HepG2 (cell line): ENCODE data around the gene NACC2. TPM values are rescaled to one million over a fixed set of nuclear protein-coding genes. Genes with fewer than 3 reads are reported as not detected.

Source experiments
- KMT2B ChIP-seq: IDR thresholded peaks from 2 replicates; pipeline ENCODE4 v1.6.1; 2016; ENCODE audit warnings: missing genetic modification reagents, missing compliant biosample characterization
- PCBP1 ChIP-seq: fragments of 200-400 bp; formaldehyde crosslinking; IDR thresholded peaks from 2 replicates; pipeline ENCODE4 v1.6.1; 2017; ENCODE audit warnings: mild to moderate bottlenecking, low read depth, low read length, borderline replicate concordance
- ZNF788 ChIP-seq: sonication (generic); formaldehyde crosslinking; IDR thresholded peaks from 2 replicates; pipeline ENCODE4 v1.5.0; 2020; ENCODE audit warnings: mild to moderate bottlenecking, missing genetic modification reagents, borderline replicate concordance
- polyA plus RNA-seq, 8 experiments: library from polyadenylated mRNA; depleted of rRNA in 3 of 8; stranded (reverse) in 7 of 8; unstranded in 1 of 8; fragments of >200 nt; fragmentation: Illumina TruSeq in 4 of 8; extraction: Trizol in 4 of 8; gene quantifications; 2 replicates each; pipeline versions ENCODE4 v1.2.1 to v1.2.3, GENCODE V29; 2011 to 2016; ENCODE audit warnings: low read depth in 4 of 8, missing spikeins in 1 of 8, mixed read lengths in 1 of 8; ENCODE audit not compliant: insufficient read depth in 1 of 8
- total RNA-seq, 5 experiments: library from RNA; depleted of rRNA; stranded (reverse); fragments of >200 nt; fragmentation: Illumina TruSeq; extraction: Trizol; gene quantifications; 2 replicates each; pipeline ENCODE4 v1.2.3, GENCODE V29; 2016; ENCODE audit warnings: low read depth in 1 of 5
- TF ChIP-seq, protein P1 (sequence below): sonication (generic); formaldehyde crosslinking; IDR thresholded peaks from 2 replicates; pipeline ENCODE4 v1.5.1; 2020; ENCODE audit warnings: mild to moderate bottlenecking, missing genetic modification reagents
- TF ChIP-seq, protein P2 (sequence below): sonication (generic); formaldehyde crosslinking; IDR thresholded peaks from one replicate; pipeline ENCODE4 v1.5.1; 2020; ENCODE audit warnings: mild to moderate bottlenecking, missing genetic modification reagents; ENCODE audit errors: not compliant biosample characterization

Gene NACC2
- total and polyA plus RNA-seq, 2 of the 13 experiments (the other 11 are each of a cell fraction or from before 2014, with no cell fraction given) = 5.9 to 12.3 TPM

DNA sequence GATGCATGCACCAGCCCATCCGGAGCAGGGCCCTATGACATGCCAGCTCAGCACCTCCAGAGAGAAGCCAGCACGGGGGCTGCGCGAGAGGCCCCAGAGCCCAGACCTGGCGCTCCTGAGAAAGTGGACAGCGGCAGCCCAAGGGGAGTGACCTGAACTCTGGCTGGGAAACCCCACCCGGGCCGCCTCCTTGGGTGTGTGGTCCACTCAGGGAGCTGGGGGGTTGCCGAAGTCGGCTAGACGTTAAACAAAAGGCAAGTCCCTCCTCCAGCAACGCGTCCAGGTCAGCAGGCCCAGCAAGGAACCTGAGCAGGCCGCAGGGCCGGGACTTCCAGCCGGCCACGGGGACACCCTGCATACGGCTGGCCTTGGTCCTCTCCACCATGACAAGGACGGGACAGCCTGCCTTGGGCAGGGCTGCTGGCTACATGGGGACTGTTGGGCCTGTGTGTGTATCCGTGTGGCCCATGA lies 35.7 kb downstream of the NACC2 start (continued):
- TF ChIP-seq, protein P1, sequence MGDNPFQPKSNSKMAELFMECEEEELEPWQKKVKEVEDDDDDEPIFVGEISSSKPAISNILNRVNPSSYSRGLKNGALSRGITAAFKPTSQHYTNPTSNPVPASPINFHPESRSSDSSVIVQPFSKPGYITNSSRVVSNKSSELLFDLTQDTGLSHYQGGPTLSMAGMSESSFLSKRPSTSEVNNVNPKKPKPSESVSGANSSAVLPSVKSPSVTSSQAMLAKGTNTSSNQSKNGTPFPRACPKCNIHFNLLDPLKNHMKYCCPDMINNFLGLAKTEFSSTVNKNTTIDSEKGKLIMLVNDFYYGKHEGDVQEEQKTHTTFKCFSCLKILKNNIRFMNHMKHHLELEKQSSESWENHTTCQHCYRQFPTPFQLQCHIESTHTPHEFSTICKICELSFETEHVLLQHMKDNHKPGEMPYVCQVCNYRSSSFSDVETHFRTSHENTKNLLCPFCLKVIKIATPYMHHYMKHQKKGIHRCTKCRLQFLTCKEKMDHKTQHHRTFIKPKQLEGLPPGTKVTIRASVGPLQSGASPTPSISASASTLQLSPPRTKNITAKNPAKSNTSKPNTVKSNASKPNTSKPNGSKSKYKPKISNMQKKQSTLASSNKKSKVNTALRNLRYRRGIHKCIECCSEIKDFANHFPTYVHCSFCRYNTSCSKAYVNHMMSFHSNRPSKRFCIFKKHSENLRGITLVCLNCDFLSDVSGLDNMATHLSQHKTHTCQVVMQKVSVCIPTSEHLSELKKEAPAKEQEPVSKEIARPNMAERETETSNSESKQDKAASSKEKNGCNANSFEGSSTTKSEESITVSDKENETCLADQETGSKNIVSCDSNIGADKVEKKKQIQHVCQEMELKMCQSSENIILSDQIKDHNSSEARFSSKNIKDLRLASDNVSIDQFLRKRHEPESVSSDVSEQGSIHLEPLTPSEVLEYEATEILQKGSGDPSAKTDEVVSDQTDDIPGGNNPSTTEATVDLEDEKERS (CRISPR knock-in tag) = no peak
- TF ChIP-seq KMT2B (CRISPR knock-in tag) (no peak), ZNF788 (CRISPR knock-in tag) (no peak), PCBP1 (no peak)
- TF ChIP-seq, protein P2, sequence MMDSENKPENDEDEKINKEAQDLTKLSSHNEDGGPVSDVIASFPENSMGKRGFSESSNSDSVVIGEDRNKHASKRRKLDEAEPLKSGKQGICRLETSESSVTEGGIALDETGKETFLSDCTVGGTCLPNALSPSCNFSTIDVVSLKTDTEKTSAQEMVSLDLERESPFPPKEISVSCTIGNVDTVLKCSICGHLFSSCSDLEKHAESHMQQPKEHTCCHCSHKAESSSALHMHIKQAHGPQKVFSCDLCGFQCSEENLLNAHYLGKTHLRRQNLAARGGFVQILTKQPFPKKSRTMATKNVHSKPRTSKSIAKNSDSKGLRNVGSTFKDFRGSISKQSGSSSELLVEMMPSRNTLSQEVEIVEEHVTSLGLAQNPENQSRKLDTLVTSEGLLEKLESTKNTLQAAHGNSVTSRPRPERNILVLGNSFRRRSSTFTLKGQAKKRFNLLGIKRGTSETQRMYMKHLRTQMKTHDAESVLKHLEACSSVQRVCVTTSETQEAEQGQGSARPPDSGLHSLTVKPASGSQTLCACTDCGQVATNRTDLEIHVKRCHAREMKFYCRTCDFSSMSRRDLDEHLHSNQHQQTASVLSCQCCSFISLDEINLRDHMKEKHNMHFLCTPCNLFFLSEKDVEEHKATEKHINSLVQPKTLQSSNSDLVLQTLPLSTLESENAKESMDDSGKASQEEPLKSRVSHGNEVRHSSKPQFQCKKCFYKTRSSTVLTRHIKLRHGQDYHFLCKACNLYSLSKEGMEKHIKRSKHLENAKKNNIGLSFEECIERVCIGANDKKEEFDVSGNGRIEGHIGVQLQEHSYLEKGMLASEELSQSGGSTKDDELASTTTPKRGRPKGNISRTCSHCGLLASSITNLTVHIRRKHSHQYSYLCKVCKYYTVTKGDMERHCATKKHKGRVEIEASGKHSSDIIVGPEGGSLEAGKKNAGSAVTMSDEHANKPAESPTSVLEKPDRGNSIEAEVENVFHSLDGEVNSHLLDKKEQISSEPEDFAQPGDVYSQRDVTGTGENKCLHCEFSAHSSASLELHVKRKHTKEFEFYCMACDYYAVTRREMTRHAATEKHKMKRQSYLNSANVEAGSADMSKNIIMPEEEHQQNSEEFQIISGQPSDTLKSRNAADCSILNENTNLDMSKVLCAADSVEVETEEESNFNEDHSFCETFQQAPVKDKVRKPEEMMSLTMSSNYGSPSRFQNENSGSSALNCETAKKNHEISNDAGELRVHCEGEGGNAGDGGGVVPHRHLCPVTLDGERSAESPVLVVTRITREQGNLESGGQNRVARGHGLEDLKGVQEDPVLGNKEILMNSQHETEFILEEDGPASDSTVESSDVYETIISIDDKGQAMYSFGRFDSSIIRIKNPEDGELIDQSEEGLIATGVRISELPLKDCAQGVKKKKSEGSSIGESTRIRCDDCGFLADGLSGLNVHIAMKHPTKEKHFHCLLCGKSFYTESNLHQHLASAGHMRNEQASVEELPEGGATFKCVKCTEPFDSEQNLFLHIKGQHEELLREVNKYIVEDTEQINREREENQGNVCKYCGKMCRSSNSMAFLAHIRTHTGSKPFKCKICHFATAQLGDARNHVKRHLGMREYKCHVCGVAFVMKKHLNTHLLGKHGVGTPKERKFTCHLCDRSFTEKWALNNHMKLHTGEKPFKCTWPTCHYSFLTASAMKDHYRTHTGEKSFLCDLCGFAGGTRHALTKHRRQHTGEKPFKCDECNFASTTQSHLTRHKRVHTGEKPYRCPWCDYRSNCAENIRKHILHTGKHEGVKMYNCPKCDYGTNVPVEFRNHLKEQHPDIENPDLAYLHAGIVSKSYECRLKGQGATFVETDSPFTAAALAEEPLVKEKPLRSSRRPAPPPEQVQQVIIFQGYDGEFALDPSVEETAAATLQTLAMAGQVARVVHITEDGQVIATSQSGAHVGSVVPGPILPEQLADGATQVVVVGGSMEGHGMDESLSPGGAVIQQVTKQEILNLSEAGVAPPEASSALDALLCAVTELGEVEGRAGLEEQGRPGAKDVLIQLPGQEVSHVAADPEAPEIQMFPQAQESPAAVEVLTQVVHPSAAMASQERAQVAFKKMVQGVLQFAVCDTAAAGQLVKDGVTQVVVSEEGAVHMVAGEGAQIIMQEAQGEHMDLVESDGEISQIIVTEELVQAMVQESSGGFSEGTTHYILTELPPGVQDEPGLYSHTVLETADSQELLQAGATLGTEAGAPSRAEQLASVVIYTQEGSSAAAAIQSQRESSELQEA (CRISPR knock-in tag) = no peak
